WTC11 (cell line): ENCODE data around the gene PLLP. TPM values are rescaled to one million over a fixed set of nuclear protein-coding genes. Genes with fewer than 3 reads are reported as not detected.

Experiments used
- ATAC-seq: fragments of 200-7000 bp; cut with Tn5 transposase; 2 replicates; pipeline ENCODE4 v1.10.0; 2021; ENCODE audit warnings: mild to moderate bottlenecking, moderate library complexity
- CTCF ChIA-PET: fragments of 300-600 bp; sonication (Branson Sonifier 250); formaldehyde crosslinking; loops from one replicate; lab custom pipeline; 2021; ENCODE audit warnings: antibody characterized with exemption; lab: Charles Lee
- POLR2A ChIA-PET: fragments of 350-600 bp; sonication (Branson Sonifier 250); formaldehyde crosslinking; loops from one replicate; lab custom pipeline; 2021; ENCODE audit warnings: antibody characterized with exemption; lab: Charles Lee
- DNase-seq: peaks from one replicate; pipeline ENCODE4 v3.0.0; 2021; ENCODE audit warnings: low spot score
- H3K27ac Mint-ChIP-seq: 2 replicates; pipeline ENCODE4 v1.8.0; 2021; ENCODE audit warnings: mixed read lengths
- H3K27me3 Mint-ChIP-seq: 2 replicates; pipeline ENCODE4 v1.8.0; 2021; ENCODE audit warnings: low read depth, mild to moderate bottlenecking, moderate library complexity, mixed read lengths
- H3K36me3 Mint-ChIP-seq: 2 replicates; pipeline ENCODE4 v1.8.0; 2021; ENCODE audit warnings: mixed read lengths
- H3K4me1 Mint-ChIP-seq: 2 replicates; pipeline ENCODE4 v1.8.0; 2022; ENCODE audit warnings: mixed read lengths
- H3K4me3 Mint-ChIP-seq: 2 replicates; pipeline ENCODE4 v1.8.0; 2021; ENCODE audit warnings: mild to moderate bottlenecking, moderate library complexity, mixed read lengths
- H3K9me3 Mint-ChIP-seq: 2 replicates; pipeline ENCODE4 v1.8.0; 2021; ENCODE audit warnings: mixed read lengths
- AR ChIP-seq: fragments of 250-450 bp; sonication (Bioruptor Pico); IDR thresholded peaks from 2 replicates; pipeline ENCODE4 v1.9.0; 2021; ENCODE audit warnings: mild to moderate bottlenecking
- ATF3 ChIP-seq: sonication (generic); formaldehyde crosslinking; conservative IDR thresholded peaks from 2 replicates; pipeline ENCODE4 v1.8.1; 2022; ENCODE audit warnings: mild to moderate bottlenecking, missing genetic modification reagents
- CTCF ChIP-seq: fragments of 200-600 bp; IDR thresholded peaks from 2 replicates; pipeline ENCODE4 v1.8.0; 2022; ENCODE audit warnings: antibody characterized with exemption
- MAX ChIP-seq: sonication (generic); formaldehyde crosslinking; IDR thresholded peaks from 2 replicates; pipeline ENCODE4 v1.8.0; 2022; ENCODE audit warnings: mild to moderate bottlenecking, missing genetic modification reagents
- NFATC4 ChIP-seq: fragments of 250-450 bp; sonication (Bioruptor Pico); IDR thresholded peaks from 2 replicates; pipeline ENCODE4 v1.9.0; 2021; ENCODE audit warnings: mild to moderate bottlenecking
- PRDM15 ChIP-seq: sonication (generic); formaldehyde crosslinking; IDR thresholded peaks from 2 replicates; pipeline ENCODE4 v1.8.0; 2022; ENCODE audit warnings: missing genetic modification reagents
- PREB ChIP-seq: sonication (generic); formaldehyde crosslinking; IDR thresholded peaks from 2 replicates; pipeline ENCODE4 v1.8.1; 2022; ENCODE audit warnings: mild to moderate bottlenecking, missing genetic modification reagents, moderate library complexity, borderline replicate concordance
- SMAD3 ChIP-seq: sonication (generic); formaldehyde crosslinking; IDR thresholded peaks from 2 replicates; pipeline ENCODE4 v1.8.0; 2022; ENCODE audit warnings: missing genetic modification reagents, mild to moderate bottlenecking, borderline replicate concordance
- SMAD4 ChIP-seq: sonication (generic); formaldehyde crosslinking; IDR thresholded peaks from 2 replicates; pipeline ENCODE4 v1.8.0; 2022; ENCODE audit warnings: mild to moderate bottlenecking, missing genetic modification reagents
- TCF7 ChIP-seq: sonication (generic); formaldehyde crosslinking; IDR thresholded peaks from 2 replicates; pipeline ENCODE4 v1.8.0; 2022; ENCODE audit warnings: mild to moderate bottlenecking, low read depth, missing genetic modification reagents, moderate library complexity
- TEAD4 ChIP-seq: sonication (generic); formaldehyde crosslinking; IDR thresholded peaks from 2 replicates; pipeline ENCODE4 v1.8.0; 2022; ENCODE audit warnings: mild to moderate bottlenecking, missing genetic modification reagents
- USF2 ChIP-seq: sonication (generic); formaldehyde crosslinking; IDR thresholded peaks from 2 replicates; pipeline ENCODE4 v1.8.1; 2023; ENCODE audit warnings: mild to moderate bottlenecking, missing genetic modification reagents, moderate library complexity
- ZNF121 ChIP-seq: sonication (generic); formaldehyde crosslinking; IDR thresholded peaks from 2 replicates; pipeline ENCODE4 v1.8.0; 2023; ENCODE audit warnings: missing genetic modification reagents
- ZNF263 ChIP-seq: sonication (generic); formaldehyde crosslinking; IDR thresholded peaks from 2 replicates; pipeline ENCODE4 v1.8.1; 2022; ENCODE audit warnings: low read depth, mild to moderate bottlenecking, moderate library complexity, missing genetic modification reagents
- ZNF396 ChIP-seq: fragments of 250-450 bp; sonication (Bioruptor Pico); IDR thresholded peaks from 2 replicates; pipeline ENCODE4 v1.8.0; 2021; ENCODE audit warnings: mild to moderate bottlenecking, moderate library complexity, borderline replicate concordance
- ZSCAN18 ChIP-seq: fragments of 250-450 bp; sonication (Bioruptor Pico); IDR thresholded peaks from 2 replicates; pipeline ENCODE4 v2.1.2; 2022; ENCODE audit warnings: mild to moderate bottlenecking, moderate library complexity
- total RNA-seq: library from RNA; stranded (reverse); gene quantifications from 3 replicates; pipeline ENCODE4 v1.2.3, GENCODE V29; 2021

Gene PLLP
- total RNA-seq, 1 experiment from 2014 or later: 2.8 TPM

GRCh38 chr16:57255686-57256415 is 28.6 kb downstream of the PLLP start (continued):
- TF ChIP-seq ZSCAN18 (CRISPR knock-in tag) (no peak), MAX (CRISPR knock-in tag) (no peak), TCF7 (CRISPR knock-in tag) (no peak), NFATC4 (CRISPR knock-in tag) (no peak), AR (CRISPR knock-in tag) (no peak), ZNF396 (CRISPR knock-in tag) (no peak), TEAD4 (CRISPR knock-in tag) (no peak), ZNF121 (CRISPR knock-in tag) (no peak), PRDM15 (no peak), PREB (CRISPR knock-in tag) (no peak)

GRCh38 chr16:57253466-57253865 is 31.0 kb downstream of the PLLP start:
- ATAC-seq: no peak
- Mint-ChIP-seq H3K27me3 (no peaks in the 10 kb centered on the region), H3K27ac (no peak overlapping the region), H3K36me3 (peaks cover 11% of the 10 kb centered on the region), H3K9me3 (0 out of 2 replicates have a peak, but pooled peaks cover 4% of the 10 kb centered on the region), H3K4me3 (no peak overlapping the region), H3K4me1 (no peaks in the 10 kb centered on the region)
- ChIA-PET POLR2A (no interaction called here), CTCF (interaction anchor here (0.7 kb wide), 1 partner anchor 149 kb away, joined by 3 read pairs; no protein-coding TSS in a partner anchor)
- TF ChIP-seq SMAD4 (CRISPR knock-in tag): no peak
- TF ChIP-seq ZNF263 (CRISPR knock-in tag): no peak
- TF ChIP-seq ATF3 (CRISPR knock-in tag): no peak
- TF ChIP-seq SMAD3 (CRISPR knock-in tag): no peak
- TF ChIP-seq CTCF: no peak
- TF ChIP-seq USF2: no peak
- DNase-seq: no peak
